Transverse colon (tissue), 4 donors: ENCODE data around the gene RICTOR. TPM values are rescaled to one million over a fixed set of nuclear protein-coding genes. Genes with fewer than 3 reads are reported as not detected.

ENCODE experiments used
- DNase-seq: peaks from one replicate; pipeline ENCODE4 v3.0.0-alpha.2; 2019
- H3K27ac ChIP-seq, 4 donors: fragments of 200-600 bp; sonication (generic); 2 replicates each; pipeline ENCODE4 v1.5.1; 2016 to 2018; ENCODE audit warnings: inconsistent platforms in 4 of 4
- H3K27me3 ChIP-seq: fragments of 200-600 bp; sonication (generic); 2 replicates; pipeline ENCODE4 v1.5.1; 2017; ENCODE audit warnings: inconsistent platforms
- H3K36me3 ChIP-seq, 4 donors: fragments of 200-600 bp; sonication (generic); 2 replicates each; pipeline ENCODE4 v1.5.1; 2017 to 2019; ENCODE audit warnings: inconsistent platforms in 4 of 4
- H3K4me1 ChIP-seq, 4 donors: fragments of 200-600 bp; sonication (generic); 2 replicates each; pipeline ENCODE4 v1.5.1; 2017 to 2020; ENCODE audit warnings: inconsistent platforms in 4 of 4
- H3K4me3 ChIP-seq, 4 donors: fragments of 200-600 bp; sonication (generic); 1 replicate in 1 of 4; 2 replicates in 3 of 4; pipeline versions ENCODE4 v1.5.1 to v1.6.1; 2017 to 2019; ENCODE audit warnings: inconsistent platforms in 4 of 4
- H3K9me3 ChIP-seq, 2 donors: fragments of 200-600 bp; sonication (generic); 2 replicates each; pipeline ENCODE4 v1.5.1; 2017 to 2019; ENCODE audit warnings: inconsistent platforms in 2 of 2
- EP300 ChIP-seq: sonication (generic); formaldehyde crosslinking; IDR thresholded peaks from one replicate; pipeline ENCODE4 v1.6.1; 2017; ENCODE audit warnings: antibody characterized with exemption, low read depth
- POLR2A ChIP-seq: fragments of 450-650 bp; IDR thresholded peaks from one replicate; pipeline ENCODE4 v1.6.1; 2016; ENCODE audit warnings: antibody characterized with exemption, mild to moderate bottlenecking, moderate library complexity
- POLR2AphosphoS5 ChIP-seq, 3 donors: sonication (generic); formaldehyde crosslinking; IDR thresholded peaks; one replicate each; pipeline ENCODE4 v1.6.1; 2016; ENCODE audit warnings: antibody characterized with exemption in 3 of 3
- WGBS, 2 donors: methylation state at CpG; one replicate each; pipeline ENCODE4 v1.1.5; 2018; ENCODE audit warnings: low coverage in 1 of 2; 5-methylcytosine and 5-hydroxymethylcytosine counted together
- in situ Hi-C, 4 donors: fragments of 200-750 bp; cut with MboI; loops; one replicate each; pipeline versions ENCODE4 v1.15.0 to v1.15.1; 2017; ENCODE audit warnings: low sequenced_read_pairs in 3 of 4, low pct_ligation_motif_present in 1 of 4, low pct_unique_long_range_greater_than_20kb in 1 of 4
- intact Hi-C: fragments of 100-400 bp; cut with DNase I; formaldehyde crosslinking; loops from one replicate; pipeline ENCODE4 v1.15.1; 2023; ENCODE audit warnings: low total_unique reads
- total RNA-seq, 4 donors: library from RNA; depleted of rRNA; stranded (reverse); fragments of >200 nt; gene quantifications; one replicate each; pipeline ENCODE4 v1.1.0, GENCODE V29; 2016
- TF ChIP-seq, protein P1 (sequence below), 5 experiments: fragments of 200-600 bp in 3 of 5; fragments of 450-650 bp in 2 of 5; sonication (generic) in 3 of 5; IDR thresholded peaks; 1 replicate in 2 of 5; 2 replicates in 3 of 5; pipeline ENCODE4 v1.5.1; 2016 to 2017; ENCODE audit warnings: antibody characterized with exemption in 5 of 5, inconsistent platforms in 3 of 5, mild to moderate bottlenecking in 2 of 5, moderate library complexity in 1 of 5

RICTOR gene
- total RNA-seq, 4 donors from 2014 or later: 20.7 to 44.8 (median 25.8) TPM

DNA sequence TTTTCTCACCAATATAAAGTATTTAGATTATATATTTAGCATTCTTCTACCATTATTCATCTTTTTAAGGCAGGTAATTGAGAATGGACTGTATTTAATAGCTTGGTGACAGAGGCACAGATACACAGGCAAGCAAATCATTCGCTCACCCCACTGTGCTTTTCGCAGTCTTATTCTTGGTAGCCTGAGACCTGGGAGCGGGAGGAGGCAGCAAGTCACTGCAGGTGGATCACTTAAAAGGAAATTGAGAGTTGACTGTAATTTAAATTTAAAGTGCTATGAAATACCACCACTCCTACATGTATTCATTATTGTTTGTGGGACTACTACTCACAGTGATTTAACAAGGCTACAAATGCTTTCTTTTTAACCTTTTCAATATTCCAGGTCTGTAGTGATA, 9.7 kb downstream of the RICTOR start:
- H3K4me3 ChIP-seq: no peak overlapping the region
- DNase-seq: no peak
- no peaks in the 10 kb centered on the region for H3K27me3 ChIP-seq
- H3K27ac ChIP-seq: no peak overlapping the region
- intact Hi-C loops: loop anchor here (10.0 kb wide), 1 partner anchor 50 kb away; no protein-coding TSS in a partner anchor
- in situ Hi-C loops: no loop called here
- no peak for TF ChIP-seq POLR2AphosphoS5 (IDR thresholded peaks at IDR 0.05)
- no peak for TF ChIP-seq POLR2A
- peaks cover 8 to 43% (median 23%) of the 10 kb centered on the region in 4 donors for H3K4me1 ChIP-seq
- H3K36me3 ChIP-seq: peaks cover 0 to 15% (median 2%) of the 10 kb centered on the region in 4 donors
- H3K9me3 ChIP-seq: peaks cover 0 to 4% of the 10 kb centered on the region in 2 donors
- WGBS, 2 donors: 86 to 98% methylated on average over 3 of the region's 3 CpGs

DNA sequence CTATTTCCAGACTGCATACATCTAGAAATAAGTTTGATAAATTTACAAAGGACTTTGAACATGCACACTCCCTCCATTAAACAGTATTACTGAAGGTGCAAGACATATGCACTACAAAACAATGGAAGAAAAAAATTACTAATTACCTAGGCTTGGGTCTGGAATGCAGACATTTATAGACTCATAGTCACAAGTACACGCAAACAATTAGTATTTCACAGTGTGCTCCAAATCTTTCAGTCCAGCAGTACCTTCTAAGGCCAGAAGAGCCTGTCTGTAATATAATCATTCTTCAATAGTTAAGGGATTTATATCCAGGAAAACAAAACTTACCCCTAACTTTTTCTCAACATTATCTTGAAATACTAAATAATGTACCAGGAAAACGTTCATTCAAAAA, 11.2 kb downstream of the RICTOR start:
- H3K4me3 ChIP-seq: no peak overlapping the region
- H3K27me3 ChIP-seq: no peaks in the 10 kb centered on the region
- intact Hi-C loops (loop anchor here (10.0 kb wide), 1 partner anchor 48 kb away; no protein-coding TSS in a partner anchor), in situ Hi-C loops (no loop called here)
- no peak for DNase-seq
- H3K4me1 ChIP-seq: peaks cover 13 to 56% (median 28%) of the 10 kb centered on the region in 4 donors
- peaks cover 0 to 4% of the 10 kb centered on the region in 2 donors for H3K9me3 ChIP-seq
- H3K36me3 ChIP-seq: peaks cover 0 to 15% (median 2%) of the 10 kb centered on the region in 4 donors
- H3K27ac ChIP-seq: no peak overlapping the region
- TF ChIP-seq POLR2AphosphoS5 (IDR thresholded peaks at IDR 0.05) (no peak), POLR2A (no peak), EP300 (no peak)
- TF ChIP-seq, protein P1, sequence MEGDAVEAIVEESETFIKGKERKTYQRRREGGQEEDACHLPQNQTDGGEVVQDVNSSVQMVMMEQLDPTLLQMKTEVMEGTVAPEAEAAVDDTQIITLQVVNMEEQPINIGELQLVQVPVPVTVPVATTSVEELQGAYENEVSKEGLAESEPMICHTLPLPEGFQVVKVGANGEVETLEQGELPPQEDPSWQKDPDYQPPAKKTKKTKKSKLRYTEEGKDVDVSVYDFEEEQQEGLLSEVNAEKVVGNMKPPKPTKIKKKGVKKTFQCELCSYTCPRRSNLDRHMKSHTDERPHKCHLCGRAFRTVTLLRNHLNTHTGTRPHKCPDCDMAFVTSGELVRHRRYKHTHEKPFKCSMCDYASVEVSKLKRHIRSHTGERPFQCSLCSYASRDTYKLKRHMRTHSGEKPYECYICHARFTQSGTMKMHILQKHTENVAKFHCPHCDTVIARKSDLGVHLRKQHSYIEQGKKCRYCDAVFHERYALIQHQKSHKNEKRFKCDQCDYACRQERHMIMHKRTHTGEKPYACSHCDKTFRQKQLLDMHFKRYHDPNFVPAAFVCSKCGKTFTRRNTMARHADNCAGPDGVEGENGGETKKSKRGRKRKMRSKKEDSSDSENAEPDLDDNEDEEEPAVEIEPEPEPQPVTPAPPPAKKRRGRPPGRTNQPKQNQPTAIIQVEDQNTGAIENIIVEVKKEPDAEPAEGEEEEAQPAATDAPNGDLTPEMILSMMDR (IDR thresholded peaks at IDR 0.05): no peak
- WGBS, 2 donors: 48 to 55% methylated on average over 2 of the region's 2 CpGs

DNA sequence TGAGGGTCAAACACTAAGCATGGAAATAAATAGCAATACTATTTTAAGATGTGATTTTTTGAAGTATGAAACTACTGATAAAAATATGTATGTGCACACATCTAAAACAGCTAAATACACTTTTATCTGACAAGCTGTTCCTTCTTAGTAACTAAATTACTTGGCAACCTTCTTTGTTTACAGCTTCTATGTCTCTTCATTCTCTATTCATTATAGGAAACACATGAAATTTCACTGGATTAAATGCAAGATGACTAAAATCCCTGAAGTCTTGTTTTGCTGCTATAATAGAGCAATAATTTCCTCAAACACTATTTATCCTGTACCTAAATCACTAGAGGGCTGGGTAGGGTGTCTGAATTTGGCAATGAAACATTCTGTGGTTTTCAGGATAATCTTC, 11.7 kb downstream of the RICTOR start:
- Histone ChIP-seq H3K4me3 (no peak overlapping the region), H3K27me3 (no peaks in the 10 kb centered on the region), H3K36me3 (peaks cover 0 to 15% (median 2%) of the 10 kb centered on the region in 4 donors), H3K27ac (no peak overlapping the region), H3K4me1 (peaks cover 13 to 61% (median 29%) of the 10 kb centered on the region in 4 donors), H3K9me3 (peaks cover 0 to 4% of the 10 kb centered on the region in 2 donors)
- TF ChIP-seq EP300: no peak
- TF ChIP-seq, protein P1 (IDR thresholded peaks at IDR 0.05): no peak
- no peak for TF ChIP-seq POLR2A
- no peak for TF ChIP-seq POLR2AphosphoS5 (IDR thresholded peaks at IDR 0.05)
- no peak for DNase-seq
- intact Hi-C loops (loop anchor here (10.0 kb wide), 1 partner anchor 48 kb away; no protein-coding TSS in a partner anchor), in situ Hi-C loops (no loop called here)

DNA sequence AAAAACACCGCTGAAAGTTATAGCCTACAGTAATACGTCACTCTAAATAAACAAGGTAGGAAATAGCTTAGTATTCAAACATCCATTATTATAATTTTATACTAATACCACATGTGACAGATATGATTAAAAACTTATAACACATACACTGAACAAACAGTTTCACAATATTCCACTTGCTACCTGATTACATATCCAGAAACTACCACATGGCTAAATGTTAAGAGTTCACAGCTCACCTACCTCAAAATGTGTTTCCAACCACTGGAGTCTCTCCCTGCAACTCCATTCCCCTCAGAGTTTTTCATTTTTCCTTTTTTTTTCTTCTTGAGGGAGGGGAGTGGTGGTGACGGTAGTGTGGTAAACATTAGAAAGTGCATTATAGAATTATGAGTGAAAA, 12.1 kb downstream of the RICTOR start:
- in situ Hi-C loops: no loop called here
- Histone ChIP-seq H3K9me3 (peaks cover 0 to 4% of the 10 kb centered on the region in 2 donors), H3K27me3 (no peaks in the 10 kb centered on the region), H3K4me1 (peaks cover 13 to 64% (median 29%) of the 10 kb centered on the region in 4 donors), H3K4me3 (no peak overlapping the region), H3K36me3 (peaks cover 0 to 13% (median 2%) of the 10 kb centered on the region in 4 donors), H3K27ac (no peak overlapping the region)
- no peak for DNase-seq
- WGBS, 2 donors: 58 to 83% methylated on average over 3 of the region's 3 CpGs
- TF ChIP-seq POLR2AphosphoS5 (IDR thresholded peaks at IDR 0.05) (no peak), POLR2A (no peak), EP300 (no peak)
- TF ChIP-seq, protein P1 (IDR thresholded peaks at IDR 0.05): no peak
- intact Hi-C loops: loop anchor here (10.0 kb wide), 1 partner anchor 47 kb away; no protein-coding TSS in a partner anchor

DNA sequence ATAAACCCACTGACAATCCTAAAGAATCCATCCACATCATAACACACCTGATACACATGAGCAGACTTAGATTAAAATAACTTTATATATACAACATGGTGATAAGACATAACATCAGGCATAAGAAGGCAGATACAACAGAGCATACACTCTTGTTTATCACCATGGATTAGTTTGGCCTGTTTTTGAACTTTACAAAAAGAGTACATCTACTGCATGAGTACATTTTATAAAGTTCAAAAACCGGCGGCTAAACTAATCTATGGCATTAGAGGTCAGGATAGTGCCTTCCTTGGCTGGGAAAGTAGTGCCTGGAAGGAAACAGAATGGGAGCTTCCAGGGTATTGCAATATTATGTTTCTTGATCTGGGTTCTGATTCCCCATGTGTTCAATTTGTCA, 15.1 kb downstream of the RICTOR start:
- Histone ChIP-seq H3K27me3 (no peaks in the 10 kb centered on the region), H3K36me3 (no peaks in the 10 kb centered on the region), H3K4me1 (peaks cover 13 to 44% (median 21%) of the 10 kb centered on the region in 4 donors), H3K4me3 (no peak overlapping the region), H3K27ac (no peak overlapping the region), H3K9me3 (no peaks in the 10 kb centered on the region)
- intact Hi-C loops (no loop called here), in situ Hi-C loops (no loop called here)
- DNase-seq: no peak
- no peak for TF ChIP-seq POLR2AphosphoS5 (IDR thresholded peaks at IDR 0.05)
- TF ChIP-seq, protein P1 (IDR thresholded peaks at IDR 0.05): no peak
- no peak for TF ChIP-seq POLR2A
- no peak for TF ChIP-seq EP300
- WGBS, 2 donors: 78 to 90% methylated on average over 2 of the region's 2 CpGs
